SK-N-DZ (cell line): Measurements from ENCODE around the gene SYTL5.

Source experiments
- DNase-seq: peaks from one replicate; pipeline ENCODE4 v3.0.0-alpha.2; 2015; ENCODE audit warnings: low spot score

Gene SYTL5

DNA sequence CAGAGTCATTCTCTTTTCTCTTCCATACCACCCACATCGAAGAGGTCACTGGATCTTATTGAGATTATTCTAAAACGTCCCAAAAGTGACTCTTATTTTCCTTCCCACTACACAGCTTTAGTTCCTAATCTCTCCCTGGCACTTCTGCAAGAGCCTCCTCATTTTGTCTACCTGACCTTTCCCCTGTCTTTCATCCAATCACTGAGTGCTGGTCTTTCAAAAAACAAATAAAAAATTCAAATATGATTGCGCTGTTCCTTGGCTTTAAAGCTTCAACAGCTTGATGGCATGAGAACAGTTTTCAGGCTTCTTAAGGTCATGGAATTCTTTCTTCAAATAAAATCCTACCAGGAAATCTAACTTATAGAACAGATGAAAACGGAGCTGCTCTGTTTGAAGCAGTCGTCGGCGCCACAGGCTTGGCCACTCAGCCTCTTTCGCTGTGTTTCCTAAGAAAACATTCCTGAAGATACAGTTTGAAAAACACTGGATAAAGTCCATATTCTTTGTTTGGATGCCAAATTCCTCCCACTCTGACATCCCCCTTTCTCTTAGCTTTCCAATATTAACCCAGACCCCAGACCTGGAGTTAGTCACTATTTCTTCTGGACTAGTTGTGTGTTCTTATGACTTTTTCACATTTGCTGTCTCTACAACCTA lies 12.5 kb downstream of the SYTL5 start:
- no peak for DNase-seq

DNA sequence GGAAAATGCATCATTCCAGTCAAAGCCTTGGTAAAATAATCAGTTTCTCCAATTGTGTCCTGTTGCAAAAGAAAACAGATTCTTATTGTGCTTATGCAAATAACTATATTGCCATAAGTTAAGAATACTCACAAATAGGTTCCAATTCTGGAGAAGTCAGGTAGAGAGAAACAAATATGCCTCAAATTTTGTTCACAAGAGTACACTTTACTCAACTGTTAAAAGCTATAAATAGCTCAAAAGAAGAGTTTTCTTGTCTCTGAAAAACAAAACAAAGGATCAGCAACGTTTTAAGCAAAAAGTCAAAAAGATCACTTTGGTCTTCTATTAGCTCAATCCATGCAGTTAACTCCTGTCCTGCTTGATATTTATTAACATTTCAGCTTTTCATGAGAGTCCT lies 21.9 kb downstream of the SYTL5 start:
- no peak for DNase-seq

DNA sequence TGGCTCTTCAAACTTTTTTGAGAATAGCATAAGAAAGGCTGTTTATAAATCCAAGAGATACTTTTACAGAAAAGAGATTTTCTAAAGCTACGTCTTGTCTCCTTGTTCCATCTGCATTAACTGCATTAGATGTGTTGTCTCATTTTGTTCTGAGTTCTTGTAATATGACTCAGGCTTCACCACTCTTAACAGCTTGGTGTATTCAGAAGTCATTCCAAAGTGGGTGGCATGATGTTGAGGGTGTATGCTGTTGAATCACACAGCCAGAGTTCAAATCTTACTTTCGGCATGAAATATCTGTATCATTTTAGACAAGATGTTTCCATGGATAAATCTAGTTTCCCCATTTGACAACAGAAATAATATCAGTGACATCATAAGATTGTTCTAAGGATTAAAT lies 30.1 kb downstream of the SYTL5 start:
- no peak for DNase-seq

DNA sequence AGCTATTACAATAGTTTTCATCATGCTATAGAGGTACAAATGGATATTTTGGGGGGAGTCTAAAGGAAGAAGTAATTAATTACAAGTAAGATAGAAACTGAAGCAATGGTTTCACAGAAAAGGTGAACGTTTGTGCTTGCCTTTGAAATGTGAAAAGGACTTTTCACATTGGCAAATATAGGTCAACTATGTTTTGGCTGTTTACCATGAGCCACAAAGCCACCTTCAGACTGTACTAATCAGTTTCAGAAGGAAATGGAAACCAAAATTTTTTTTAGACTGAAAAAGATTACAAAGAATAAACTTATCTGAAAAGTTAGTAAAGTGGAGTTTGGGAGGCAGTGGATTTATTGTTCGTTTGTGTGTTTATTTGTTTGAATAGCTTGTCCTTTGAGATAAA lies 32.1 kb downstream of the SYTL5 start:
- DNase-seq = no peak

DNA sequence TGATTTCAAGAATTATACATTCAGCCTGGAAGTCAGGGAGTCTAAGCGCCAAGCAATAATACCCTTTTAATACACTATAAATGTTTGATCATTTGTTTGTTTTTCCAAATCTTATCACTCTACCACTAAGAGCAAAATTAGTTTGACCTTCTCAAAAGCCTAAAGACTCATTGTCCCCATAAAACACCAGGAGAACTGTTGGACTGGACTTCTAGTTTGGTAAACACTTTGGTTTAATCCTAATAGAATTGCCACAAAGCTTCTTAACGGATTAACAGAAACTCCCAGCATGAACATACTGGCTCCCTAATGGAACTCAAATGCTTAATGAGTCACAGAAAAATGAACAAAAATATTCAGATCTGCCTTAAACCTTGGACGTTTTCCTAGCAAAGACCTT lies 34.9 kb downstream of the SYTL5 start:
- no peak for DNase-seq

DNA sequence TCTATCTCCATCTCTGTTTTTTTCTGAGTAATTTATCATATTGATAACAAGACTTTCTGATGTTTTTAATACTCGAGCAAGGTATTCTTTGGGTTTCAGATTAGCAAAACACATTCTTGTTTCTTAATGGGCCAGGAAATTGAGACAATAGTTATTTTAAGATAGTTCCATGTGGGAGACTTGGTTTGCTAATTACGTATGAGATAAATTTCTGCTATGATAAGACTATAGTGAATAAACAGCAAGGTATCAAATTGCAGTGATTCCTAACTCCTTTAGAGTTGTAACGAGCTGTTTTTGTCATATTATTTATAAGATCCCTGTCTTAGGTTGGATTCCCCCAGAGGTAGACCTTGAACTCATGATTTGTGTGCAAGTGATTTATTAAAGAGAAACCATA lies 38.3 kb downstream of the SYTL5 start:
- no peak for DNase-seq

DNA sequence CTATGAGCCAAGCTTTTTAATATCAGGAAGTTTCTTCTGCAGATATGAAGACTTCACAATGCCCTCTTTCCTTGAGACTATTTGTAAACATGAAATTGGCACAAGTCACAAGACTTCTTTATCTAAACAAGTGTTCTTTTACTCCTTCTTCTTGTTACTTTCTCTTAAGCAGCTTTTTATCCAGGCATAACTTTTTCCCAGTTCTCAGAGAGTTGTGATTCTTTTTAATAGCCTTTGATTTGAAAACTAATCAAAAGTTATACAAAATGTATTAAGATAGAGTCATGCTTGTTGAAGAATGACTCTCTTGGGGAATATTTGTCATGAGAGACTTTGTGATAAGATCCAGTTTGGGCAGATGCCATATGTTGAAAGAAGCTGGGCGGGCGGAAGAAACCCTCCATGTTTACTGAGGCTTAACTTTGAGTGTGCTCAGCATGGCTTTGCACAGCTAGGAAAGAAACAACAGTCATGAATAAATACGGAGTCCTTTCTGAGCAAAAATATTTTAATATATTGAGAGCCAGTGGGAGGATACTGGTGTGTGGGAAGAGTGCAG lies 39.3 kb downstream of the SYTL5 start:
- DNase-seq = no peak

DNA sequence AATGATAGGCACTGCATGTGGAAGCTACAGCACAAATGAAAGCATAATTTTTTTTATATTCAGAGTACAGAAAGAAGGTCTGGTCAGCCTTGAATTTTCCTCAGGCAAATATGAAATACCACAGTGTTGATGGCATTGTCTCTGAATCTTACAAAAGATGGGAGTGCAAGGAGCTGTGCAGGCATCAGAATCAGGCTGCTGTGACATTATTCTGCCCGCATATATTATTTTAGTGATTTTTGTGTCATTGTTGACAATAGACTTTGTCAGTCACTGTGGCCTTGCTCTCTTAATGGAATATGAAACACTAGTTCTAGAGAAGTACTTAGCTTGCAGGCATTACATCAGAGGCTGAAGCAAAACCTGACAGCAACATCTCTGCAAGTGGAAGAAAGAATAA lies 42.5 kb downstream of the SYTL5 start:
- DNase-seq = no peak

DNA sequence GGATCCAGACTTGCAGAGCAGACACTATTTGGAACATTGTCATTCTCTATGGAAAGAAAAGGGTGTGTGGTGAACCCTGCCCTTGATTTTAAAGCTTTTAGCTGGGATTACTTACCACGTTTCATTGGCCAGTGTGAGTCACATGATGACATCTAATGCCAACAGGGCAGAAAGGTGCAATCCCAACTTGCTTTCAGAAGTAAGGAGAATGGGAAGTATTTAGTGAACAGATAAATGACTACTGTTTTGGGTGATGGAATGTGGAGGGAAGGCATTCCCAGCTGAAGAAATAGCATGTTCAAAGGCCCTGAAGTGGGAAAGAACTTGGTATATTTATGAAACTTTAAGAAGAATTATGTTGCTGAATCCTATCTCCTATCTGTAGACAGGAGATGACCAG lies 44.5 kb downstream of the SYTL5 start:
- DNase-seq = no peak

DNA sequence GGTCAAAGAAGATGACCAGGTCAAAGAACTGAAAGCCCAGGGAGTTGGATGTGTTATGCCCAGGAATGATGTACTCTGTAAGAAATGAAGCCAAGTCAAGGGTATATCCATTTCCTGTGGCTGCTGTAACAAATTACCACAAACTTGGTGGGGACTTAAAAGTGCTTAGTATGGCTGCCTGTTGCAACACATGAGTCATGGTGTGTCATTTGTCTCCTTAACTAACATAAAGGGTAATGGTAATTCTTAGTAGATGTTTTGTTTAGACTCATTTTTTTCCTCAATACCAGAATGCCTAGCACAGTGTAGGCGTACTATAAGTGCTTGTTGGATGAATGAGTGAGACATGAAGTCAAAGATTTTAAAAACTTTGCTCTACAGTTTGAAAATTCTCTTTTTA lies 45.7 kb downstream of the SYTL5 start:
- no peak for DNase-seq

DNA sequence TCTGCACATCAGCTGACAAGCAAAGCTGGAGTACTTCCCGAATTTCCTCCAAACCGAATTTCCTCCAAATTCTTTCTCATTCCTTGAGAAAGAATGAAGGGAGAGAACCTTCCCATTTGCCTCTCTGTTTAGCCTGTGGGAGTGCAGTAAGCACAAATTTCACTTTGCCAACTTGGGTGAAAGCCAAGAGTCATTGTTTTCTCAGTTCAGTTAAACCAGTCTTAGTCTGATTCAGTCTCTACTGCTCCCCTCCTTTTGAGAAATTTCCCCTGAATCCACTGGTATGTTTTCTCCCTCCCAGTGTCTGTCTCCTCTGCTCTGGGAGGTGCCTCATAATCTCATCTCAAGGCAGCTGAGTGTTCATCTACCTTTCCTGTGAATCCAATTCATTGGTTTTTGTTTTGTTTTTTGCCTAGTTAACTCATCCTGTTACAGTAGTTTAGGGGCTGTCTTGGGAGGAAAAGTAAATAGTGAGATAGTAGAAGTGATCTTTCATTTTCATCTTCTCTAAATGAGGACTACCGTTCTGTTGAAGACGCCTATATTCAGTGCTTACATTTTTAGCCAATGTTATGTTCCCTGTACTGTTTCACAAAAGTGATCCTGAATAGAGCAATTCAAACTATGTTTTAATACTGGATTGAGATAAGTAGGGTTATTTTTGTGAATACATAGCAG lies 49.0 kb downstream of the SYTL5 start:
- no peak for DNase-seq

DNA sequence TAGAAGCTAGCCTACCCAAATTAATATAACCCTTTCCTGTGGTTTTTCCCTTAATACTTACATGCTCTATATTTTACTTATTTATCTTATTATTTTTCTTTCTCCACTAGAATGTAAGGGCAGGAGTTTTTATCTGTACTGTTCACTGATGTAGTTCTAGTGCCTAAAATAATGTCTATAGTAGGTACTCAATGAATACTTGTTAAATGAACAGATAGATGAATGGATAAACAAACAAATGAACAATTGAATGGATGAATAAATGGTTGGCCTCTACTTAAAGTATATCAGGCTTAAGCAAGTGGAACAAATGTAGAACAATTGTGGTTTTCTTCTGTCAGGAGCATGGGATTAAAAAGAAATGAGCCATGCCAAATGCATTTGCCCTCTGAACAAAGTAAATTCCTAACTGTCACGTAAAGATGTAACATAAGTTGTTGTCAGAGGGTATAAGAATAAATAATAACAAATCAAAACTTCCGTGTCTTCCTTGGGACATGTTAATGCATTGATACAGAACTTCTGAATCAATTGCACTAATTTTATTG lies 54.1 kb downstream of the SYTL5 start:
- no peak for DNase-seq

DNA sequence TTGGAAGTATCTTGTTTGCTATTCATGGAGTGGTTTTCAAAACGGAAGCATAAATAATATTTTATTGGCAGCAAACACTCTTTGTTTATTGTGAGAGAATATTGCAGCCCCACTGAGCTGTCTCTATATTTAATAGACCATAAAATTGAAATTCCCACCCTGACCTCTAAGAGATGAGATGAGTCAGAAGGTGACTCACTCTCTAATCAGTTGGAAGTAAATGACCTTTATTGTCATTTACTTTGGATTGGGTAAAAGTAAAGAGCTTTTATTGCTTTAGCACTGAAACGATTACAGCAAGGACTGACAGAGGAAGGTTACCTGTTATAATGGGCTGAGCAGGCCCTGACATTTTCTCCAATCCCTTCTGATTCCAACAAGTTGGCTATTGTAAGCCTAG lies 55.0 kb downstream of the SYTL5 start:
- DNase-seq = no peak

DNA sequence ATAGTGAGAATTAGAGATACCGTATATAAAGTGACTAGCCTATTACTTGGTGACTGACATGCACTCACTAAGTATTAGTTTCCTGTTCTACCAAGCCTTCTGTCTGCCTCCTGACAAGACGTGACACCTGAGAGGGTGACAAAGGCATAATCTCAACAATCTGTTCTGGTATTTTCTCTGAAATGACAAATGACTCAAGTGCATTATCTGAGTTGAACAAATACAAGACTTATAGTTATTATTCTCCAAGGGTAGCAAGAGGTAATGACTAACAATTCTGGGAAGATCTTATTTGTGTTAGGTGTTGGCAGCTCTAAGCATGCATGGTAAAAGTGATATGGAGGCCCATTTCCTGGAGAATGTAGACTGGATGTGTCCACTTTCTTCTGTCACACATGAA lies 60.6 kb downstream of the SYTL5 start:
- no peak for DNase-seq

DNA sequence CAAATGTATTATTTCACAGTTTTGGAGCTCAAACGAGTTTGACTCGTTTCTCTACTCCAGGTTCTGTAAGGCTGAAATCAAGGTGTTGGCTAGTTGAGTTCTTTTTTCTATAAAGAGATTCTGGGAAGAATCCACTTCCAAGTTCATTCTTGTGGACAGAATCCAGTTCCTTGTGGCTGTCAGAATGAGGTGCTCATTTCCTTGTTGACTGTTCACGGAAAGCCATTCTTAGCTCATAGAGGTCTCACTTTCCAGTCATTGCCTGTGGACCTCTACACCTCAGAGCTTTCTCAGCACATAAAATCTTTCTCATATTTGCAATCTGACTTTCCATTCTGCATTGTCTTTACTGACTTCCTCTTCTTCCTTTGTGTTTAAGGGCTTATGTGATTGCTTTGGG lies 62.9 kb downstream of the SYTL5 start:
- DNase-seq = no peak

DNA sequence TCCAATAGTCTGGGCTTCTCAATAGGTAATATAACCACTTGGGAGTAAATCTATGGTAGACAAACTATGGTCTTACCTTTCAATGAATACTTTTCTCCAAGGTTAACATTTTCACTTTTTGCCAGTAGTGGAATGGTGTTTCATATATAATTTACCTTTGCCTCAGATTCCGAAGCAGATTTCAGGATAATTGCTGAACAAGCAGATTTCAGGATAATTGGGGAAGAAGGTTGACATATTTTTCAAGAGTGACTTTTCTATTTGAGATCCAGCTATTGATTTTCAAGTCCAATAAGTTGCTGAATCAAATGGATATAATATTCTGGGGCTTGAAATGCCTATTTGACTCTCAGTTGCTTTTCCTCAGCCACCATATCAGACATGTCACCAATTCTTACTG lies 63.6 kb downstream of the SYTL5 start:
- no peak for DNase-seq

DNA sequence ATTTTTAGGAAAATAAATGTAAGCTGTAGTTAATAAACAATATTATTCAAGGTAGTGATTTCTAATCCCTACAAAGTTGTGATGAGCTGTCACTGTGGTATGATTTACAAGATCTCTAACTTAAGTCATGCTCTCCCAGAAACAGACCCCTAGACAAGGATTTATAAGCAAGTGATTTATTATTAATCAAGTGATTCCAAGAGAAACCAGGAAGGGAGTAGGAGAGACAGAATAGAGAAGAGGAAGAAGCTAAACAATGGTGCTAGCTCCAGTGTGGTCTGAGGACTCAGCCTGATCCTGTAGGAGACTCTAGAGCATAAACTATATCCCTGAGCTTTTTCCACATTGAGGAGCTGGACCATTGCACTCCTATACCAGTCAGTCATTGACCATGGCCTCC lies 73.1 kb downstream of the SYTL5 start:
- DNase-seq = no peak

DNA sequence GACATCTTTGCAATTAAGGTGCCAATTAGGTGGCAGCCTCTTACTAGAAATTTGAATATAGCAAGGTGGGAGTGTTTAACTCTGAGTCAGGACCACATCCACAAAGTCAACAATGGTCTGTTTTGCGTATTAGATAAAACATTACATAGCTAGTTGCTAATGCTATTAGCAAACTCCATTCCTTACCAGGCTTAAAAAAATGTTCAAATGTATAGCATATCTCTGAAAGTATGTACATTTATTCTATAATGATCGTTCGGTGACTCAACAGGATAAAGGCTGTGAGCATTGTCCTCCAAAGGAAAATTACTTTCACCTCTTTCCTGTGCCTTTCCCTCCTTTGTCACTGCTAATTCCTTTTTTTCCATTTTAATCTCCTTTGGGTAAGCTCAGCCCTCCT lies 74.5 kb downstream of the SYTL5 start:
- DNase-seq = no peak

DNA sequence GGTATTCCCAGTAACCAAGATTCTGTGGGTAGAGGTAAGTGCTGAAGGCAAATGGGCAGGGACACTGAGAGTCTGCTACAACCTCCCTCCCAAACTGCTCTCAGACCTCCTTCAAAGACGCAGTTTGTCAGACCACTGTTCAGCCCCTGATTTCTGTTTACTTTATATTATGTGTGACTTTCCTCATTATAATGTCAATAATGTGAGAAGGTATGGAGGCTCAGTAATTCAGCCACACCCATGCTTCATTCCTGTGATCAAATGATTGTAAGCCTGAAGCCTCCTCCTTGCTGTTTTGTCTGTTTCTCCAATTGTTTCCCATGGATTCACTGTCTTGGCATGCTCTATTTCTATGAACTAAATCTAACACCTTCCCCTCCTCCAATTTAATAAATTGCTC lies 75.6 kb downstream of the SYTL5 start:
- DNase-seq = no peak

DNA sequence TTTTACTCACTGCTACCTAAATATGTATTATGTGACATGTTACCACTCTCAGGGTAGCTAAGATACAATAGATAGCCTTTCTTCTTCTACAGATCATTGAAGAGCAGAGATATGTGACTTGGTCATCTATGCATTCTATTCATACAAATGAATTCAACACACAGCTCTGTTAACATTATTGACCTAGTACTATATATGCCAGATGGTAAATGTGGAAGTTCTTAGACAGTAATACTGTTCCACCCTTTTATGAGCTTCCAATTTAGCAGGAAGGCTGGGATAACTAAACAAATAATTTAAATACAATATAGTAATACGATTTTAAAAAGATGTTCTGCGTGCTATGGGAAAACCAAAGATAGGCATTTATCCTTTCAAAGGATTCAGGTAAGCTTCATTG lies 76.0 kb downstream of the SYTL5 start:
- DNase-seq = no peak

DNA sequence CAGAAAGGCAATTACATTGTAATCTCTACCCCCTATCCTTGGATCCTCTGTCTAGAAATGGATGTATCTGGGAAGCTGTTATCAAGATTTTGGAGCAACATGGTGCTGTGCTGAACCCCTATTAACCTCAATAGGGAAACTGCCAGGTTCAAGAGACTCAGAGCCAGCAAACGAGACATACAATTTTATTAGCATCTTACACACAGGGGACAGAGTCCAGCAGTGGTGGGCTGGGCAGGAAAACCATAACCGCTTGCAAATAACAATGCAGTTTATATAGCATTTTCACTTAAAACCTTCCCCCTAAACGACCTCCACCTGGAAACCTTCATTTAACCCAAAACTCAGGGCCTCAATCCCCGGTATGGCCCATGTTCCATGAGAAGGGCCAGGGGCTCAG lies 79.5 kb downstream of the SYTL5 start:
- DNase-seq = no peak

DNA sequence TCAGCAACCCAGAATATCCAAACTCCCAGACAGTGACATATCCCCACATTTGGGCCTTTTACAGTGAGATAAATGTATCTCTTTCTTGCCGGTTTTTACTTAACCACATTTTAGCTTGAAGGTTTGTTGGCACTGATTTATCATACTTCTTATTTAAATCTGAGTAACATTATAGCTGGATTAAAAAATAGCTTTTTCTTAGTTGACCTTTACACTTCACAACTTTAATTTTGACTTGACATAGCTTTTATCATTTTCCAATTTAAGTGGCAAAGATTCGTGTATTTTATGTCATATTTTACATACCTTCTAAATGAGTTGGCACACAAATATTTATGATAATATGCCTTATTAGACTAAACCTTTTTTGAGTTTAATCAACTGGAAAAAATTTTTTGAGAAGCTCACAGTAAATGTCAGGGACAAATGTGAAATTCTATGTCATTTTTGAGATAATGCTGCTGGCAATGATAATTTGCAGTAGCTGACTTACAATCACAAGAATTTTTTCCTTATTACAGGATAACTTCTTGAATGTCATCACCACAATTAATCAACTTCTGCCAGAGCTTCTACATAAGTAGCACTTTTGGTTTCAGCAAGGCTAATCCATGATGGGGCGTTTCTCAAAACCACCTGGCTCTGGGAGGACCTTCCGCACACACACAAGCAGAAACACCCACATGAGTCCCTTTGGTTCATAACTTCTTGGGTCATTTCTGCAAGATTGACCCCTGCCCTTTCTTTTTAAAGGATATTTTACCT lies 80.3 kb downstream of the SYTL5 start:
- DNase-seq = no peak
